ENCODE data around the gene BYSL. TPM values are rescaled to one million over a fixed set of nuclear protein-coding genes. Genes with fewer than 3 reads are reported as not detected.

BYSL gene
- polyA plus RNA-seq, 1 donor from 2014 or later, result 19.8 TPM

DNA sequence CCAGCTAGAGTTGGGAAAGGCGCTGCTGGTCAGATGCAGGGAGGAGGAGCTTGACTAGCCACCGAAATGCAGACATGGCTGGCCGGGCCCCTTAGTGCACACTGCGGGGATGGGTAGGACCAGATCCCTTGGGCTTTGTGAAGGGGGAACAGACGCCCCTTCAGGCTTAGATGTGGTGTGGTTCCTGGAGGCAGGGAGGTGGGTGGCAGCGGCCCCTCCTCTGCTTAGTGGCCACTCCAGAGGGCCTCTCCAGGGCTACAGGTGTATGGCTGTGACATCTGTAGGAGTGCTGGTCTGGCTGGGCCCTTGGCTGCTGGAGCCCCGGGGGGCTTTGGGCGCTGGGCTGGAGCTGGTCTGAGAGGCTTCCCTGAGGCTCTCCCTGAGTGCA is 14.4 kb downstream of the BYSL start:
- Histone ChIP-seq H3K79me2 (replicated peaks; ENCODE audit: insufficient read depth, low read length) (no peaks in the 10 kb centered on the region), H3K36me3 (ENCODE audit: insufficient read depth, low read length) (no peaks in the 10 kb centered on the region), H3F3A (ENCODE audit: insufficient read depth, low read length, poor library complexity, severe bottlenecking) (no peaks in the 10 kb centered on the region), H3K4me3 (ENCODE audit: low read length) (no peak overlapping the region), H2AFZ (ENCODE audit: low read depth, low read length) (no peak overlapping the region), H3K27me3 (ENCODE audit: insufficient read depth, low read depth, low read length) (no peaks in the 10 kb centered on the region), H3K27ac (ENCODE audit: low read length) (no peak overlapping the region), H4K20me1 (ENCODE audit: insufficient read depth) (no peaks in the 10 kb centered on the region), H3K4me2 (ENCODE audit: low read length) (no peak overlapping the region), H3K9me2 (ENCODE audit: insufficient read depth, low read length) (no peaks in the 10 kb centered on the region), H3K9ac (ENCODE audit: low read length) (no peak overlapping the region), H3K9me3 (ENCODE audit: low read length) (no peaks in the 10 kb centered on the region)
- no peak for TF ChIP-seq TAF1 (IDR thresholded peaks at IDR 0.05; ENCODE audit: low read depth)
- TF ChIP-seq, protein P1, sequence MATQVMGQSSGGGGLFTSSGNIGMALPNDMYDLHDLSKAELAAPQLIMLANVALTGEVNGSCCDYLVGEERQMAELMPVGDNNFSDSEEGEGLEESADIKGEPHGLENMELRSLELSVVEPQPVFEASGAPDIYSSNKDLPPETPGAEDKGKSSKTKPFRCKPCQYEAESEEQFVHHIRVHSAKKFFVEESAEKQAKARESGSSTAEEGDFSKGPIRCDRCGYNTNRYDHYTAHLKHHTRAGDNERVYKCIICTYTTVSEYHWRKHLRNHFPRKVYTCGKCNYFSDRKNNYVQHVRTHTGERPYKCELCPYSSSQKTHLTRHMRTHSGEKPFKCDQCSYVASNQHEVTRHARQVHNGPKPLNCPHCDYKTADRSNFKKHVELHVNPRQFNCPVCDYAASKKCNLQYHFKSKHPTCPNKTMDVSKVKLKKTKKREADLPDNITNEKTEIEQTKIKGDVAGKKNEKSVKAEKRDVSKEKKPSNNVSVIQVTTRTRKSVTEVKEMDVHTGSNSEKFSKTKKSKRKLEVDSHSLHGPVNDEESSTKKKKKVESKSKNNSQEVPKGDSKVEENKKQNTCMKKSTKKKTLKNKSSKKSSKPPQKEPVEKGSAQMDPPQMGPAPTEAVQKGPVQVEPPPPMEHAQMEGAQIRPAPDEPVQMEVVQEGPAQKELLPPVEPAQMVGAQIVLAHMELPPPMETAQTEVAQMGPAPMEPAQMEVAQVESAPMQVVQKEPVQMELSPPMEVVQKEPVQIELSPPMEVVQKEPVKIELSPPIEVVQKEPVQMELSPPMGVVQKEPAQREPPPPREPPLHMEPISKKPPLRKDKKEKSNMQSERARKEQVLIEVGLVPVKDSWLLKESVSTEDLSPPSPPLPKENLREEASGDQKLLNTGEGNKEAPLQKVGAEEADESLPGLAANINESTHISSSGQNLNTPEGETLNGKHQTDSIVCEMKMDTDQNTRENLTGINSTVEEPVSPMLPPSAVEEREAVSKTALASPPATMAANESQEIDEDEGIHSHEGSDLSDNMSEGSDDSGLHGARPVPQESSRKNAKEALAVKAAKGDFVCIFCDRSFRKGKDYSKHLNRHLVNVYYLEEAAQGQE (IDR thresholded peaks at IDR 0.05; ENCODE audit: borderline replicate concordance), result no peak
- TF ChIP-seq POLR2AphosphoS5 (IDR thresholded peaks at IDR 0.05), result no peak
- no peak for TF ChIP-seq RAD21 (conservative IDR thresholded peaks at IDR 0.05)
- TF ChIP-seq EZH2 (IDR thresholded peaks at IDR 0.05; ENCODE audit: borderline replicate concordance, insufficient read depth, low read length, poor library complexity, severe bottlenecking), result no peak
- TF ChIP-seq, protein P2, sequence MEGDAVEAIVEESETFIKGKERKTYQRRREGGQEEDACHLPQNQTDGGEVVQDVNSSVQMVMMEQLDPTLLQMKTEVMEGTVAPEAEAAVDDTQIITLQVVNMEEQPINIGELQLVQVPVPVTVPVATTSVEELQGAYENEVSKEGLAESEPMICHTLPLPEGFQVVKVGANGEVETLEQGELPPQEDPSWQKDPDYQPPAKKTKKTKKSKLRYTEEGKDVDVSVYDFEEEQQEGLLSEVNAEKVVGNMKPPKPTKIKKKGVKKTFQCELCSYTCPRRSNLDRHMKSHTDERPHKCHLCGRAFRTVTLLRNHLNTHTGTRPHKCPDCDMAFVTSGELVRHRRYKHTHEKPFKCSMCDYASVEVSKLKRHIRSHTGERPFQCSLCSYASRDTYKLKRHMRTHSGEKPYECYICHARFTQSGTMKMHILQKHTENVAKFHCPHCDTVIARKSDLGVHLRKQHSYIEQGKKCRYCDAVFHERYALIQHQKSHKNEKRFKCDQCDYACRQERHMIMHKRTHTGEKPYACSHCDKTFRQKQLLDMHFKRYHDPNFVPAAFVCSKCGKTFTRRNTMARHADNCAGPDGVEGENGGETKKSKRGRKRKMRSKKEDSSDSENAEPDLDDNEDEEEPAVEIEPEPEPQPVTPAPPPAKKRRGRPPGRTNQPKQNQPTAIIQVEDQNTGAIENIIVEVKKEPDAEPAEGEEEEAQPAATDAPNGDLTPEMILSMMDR (IDR thresholded peaks at IDR 0.05; ENCODE audit: poor library complexity, severe bottlenecking), result no peak
- no peak for TF ChIP-seq MXI1 (conservative IDR thresholded peaks at IDR 0.05; ENCODE audit: poor library complexity, severe bottlenecking)

DNA sequence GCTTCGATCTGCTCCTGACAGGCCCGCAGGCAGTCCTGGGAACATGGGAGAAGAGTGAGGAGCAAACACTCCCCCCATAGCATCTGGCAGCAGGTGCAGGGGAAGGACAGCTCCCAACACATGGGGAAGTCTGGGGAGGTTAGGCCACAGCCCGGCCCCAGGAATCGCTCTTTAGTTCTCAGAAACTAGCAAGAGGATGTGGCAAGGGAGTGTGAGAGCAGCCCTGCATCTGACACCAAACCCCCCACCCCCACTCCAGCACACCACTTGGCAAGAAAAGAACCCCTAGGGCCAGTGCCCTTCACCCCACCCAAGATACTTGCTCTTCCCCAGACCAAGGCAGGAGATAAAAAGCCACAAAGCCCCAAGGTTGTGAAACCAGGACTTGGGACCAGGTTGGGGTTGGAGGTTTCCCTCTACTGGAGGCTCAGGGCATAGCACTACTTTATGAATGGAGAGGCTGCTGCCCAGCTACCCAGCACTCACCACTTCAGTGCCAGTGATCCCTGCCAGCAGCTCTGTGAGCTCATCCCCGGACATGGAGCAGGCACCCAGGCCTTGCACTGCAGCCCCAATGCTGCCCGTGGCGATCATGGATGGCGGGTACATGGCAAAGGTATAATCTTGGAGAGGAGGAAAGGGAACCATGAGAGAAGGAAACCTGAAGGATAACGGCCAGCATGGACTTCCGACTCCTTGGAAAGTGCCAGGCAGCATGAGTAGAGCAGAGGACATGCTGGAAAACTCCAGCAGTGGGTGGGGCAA is 15.0 kb downstream of the BYSL start:
- Histone ChIP-seq H3K9me2 (ENCODE audit: insufficient read depth, low read length) (no peaks in the 10 kb centered on the region), H4K20me1 (ENCODE audit: insufficient read depth) (no peaks in the 10 kb centered on the region), H3F3A (ENCODE audit: insufficient read depth, low read length, poor library complexity, severe bottlenecking) (no peaks in the 10 kb centered on the region), H3K9me3 (ENCODE audit: low read length) (no peaks in the 10 kb centered on the region), H3K27me3 (ENCODE audit: insufficient read depth, low read depth, low read length) (no peaks in the 10 kb centered on the region), H3K4me3 (ENCODE audit: low read length) (no peak overlapping the region), H3K36me3 (ENCODE audit: insufficient read depth, low read length) (no peaks in the 10 kb centered on the region), H3K9ac (ENCODE audit: low read length) (peak overlapping the region; percentile 12), H3K4me2 (ENCODE audit: low read length) (no peak overlapping the region), H3K27ac (ENCODE audit: low read length) (no peak overlapping the region), H3K79me2 (replicated peaks; ENCODE audit: insufficient read depth, low read length) (no peaks in the 10 kb centered on the region), H2AFZ (ENCODE audit: low read depth, low read length) (no peak overlapping the region)
- peak; percentile 40 for TF ChIP-seq MXI1 (conservative IDR thresholded peaks at IDR 0.05; ENCODE audit: poor library complexity, severe bottlenecking)
- peak; percentile 68 for TF ChIP-seq RAD21 (conservative IDR thresholded peaks at IDR 0.05)
- TF ChIP-seq, protein P1 (IDR thresholded peaks at IDR 0.05; ENCODE audit: borderline replicate concordance), result no peak
- TF ChIP-seq TAF1 (IDR thresholded peaks at IDR 0.05; ENCODE audit: low read depth), result no peak
- peak; percentile 72 for TF ChIP-seq SMC3 (conservative IDR thresholded peaks at IDR 0.05; ENCODE audit: poor library complexity)
- TF ChIP-seq, protein P2 (IDR thresholded peaks at IDR 0.05; ENCODE audit: poor library complexity, severe bottlenecking), result peak; percentile 81
- no peak for TF ChIP-seq EZH2 (IDR thresholded peaks at IDR 0.05; ENCODE audit: borderline replicate concordance, insufficient read depth, low read length, poor library complexity, severe bottlenecking)
